Loucy (cell line): ENCODE data around the gene IL5.

Experiments used
- H2AFZ ChIP-seq: fragments of 200-600 bp; sonication (generic); 2 replicates; pipeline ENCODE4 v1.6.0; 2016; ENCODE audit warnings: antibody characterized with exemption, mild to moderate bottlenecking, low read length, moderate library complexity
- H3F3A ChIP-seq: fragments of 200-600 bp; 2 replicates; pipeline ENCODE4 v1.6.0; 2016; ENCODE audit warnings: antibody characterized with exemption, low read depth, mild to moderate bottlenecking
- H3K27me3 ChIP-seq: fragments of 200-600 bp; sonication (generic); 2 replicates; pipeline ENCODE4 v1.6.1; 2014; ENCODE audit warnings: low read length, mild to moderate bottlenecking; ENCODE audit not compliant: insufficient read depth, poor library complexity, severe bottlenecking
- H3K36me3 ChIP-seq: fragments of 200-600 bp; sonication (generic); 2 replicates; pipeline ENCODE4 v1.6.1; 2016; ENCODE audit warnings: low read length; ENCODE audit not compliant: insufficient read depth
- H3K4me1 ChIP-seq: fragments of 200-600 bp; sonication (generic); 2 replicates; pipeline ENCODE4 v1.5.1; 2014; ENCODE audit warnings: low read length, mild to moderate bottlenecking; ENCODE audit not compliant: insufficient read depth, poor library complexity, severe bottlenecking
- H3K4me2 ChIP-seq: fragments of 200-600 bp; sonication (generic); 2 replicates; pipeline ENCODE4 v1.6.0; 2014; ENCODE audit warnings: antibody characterized with exemption, low read length, low read depth, mild to moderate bottlenecking; ENCODE audit not compliant: poor library complexity, severe bottlenecking
- H3K4me3 ChIP-seq: fragments of 200-600 bp; sonication (generic); 2 replicates; pipeline ENCODE4 v1.5.1; 2014; ENCODE audit warnings: low read length, mild to moderate bottlenecking, mixed read lengths; ENCODE audit not compliant: poor library complexity, severe bottlenecking
- H3K79me2 ChIP-seq: fragments of 200-600 bp; sonication (generic); 2 replicates; pipeline ENCODE4 v1.6.1; 2014; ENCODE audit warnings: low read length; ENCODE audit not compliant: insufficient read depth
- H3K9ac ChIP-seq: fragments of 200-600 bp; sonication (generic); 2 replicates; pipeline ENCODE4 v1.6.0; 2014; ENCODE audit warnings: mild to moderate bottlenecking, low read depth, low read length, moderate library complexity; ENCODE audit not compliant: poor library complexity, severe bottlenecking
- H3K9me2 ChIP-seq: fragments of 200-600 bp; sonication (generic); replicated peaks from 2 replicates; pipeline ENCODE4 v1.6.1; 2016; ENCODE audit warnings: low read depth, low read length, mixed read lengths
- H3K9me3 ChIP-seq: fragments of 200-600 bp; sonication (generic); 2 replicates; pipeline ENCODE4 v1.6.1; 2014; ENCODE audit warnings: mild to moderate bottlenecking, antibody characterized with exemption, low read length, low read depth; ENCODE audit not compliant: insufficient read depth
- H4K20me1 ChIP-seq: fragments of 200-600 bp; sonication (generic); 2 replicates; pipeline ENCODE4 v1.6.0; 2014; ENCODE audit warnings: antibody characterized with exemption, low read length, mild to moderate bottlenecking; ENCODE audit not compliant: insufficient read depth, poor library complexity, severe bottlenecking
- CTCF ChIP-seq: fragments of 200-600 bp; sonication (generic); conservative IDR thresholded peaks from 2 replicates; pipeline ENCODE4 v1.5.1; 2014; ENCODE audit warnings: mild to moderate bottlenecking, antibody characterized with exemption, low read length
- EZH2phosphoT487 ChIP-seq: fragments of 200-600 bp; IDR thresholded peaks from 2 replicates; pipeline ENCODE4 v1.6.1; 2018; ENCODE audit warnings: antibody characterized with exemption, mild to moderate bottlenecking, moderate library complexity, borderline replicate concordance

IL5 gene

DNA sequence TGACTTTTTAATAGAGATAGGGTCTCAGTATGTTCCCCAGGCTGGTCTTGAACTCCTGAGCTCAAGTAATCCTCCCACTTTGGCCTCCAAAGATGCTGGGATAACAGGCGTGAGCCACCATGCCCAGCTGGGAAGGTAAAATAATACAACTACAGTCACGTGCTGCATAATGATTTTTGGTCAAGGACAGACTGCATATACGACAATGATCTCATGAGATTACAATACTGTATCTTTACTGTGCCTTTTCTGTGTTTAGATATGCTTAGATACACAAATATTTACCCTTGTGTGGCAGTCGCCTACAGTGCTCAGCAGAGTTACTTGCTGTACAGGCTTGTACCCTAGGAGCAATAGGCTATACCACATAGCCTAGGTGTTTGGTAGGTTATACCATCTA is 38.6 kb downstream of the IL5 start:
- H3K4me3 ChIP-seq = no peak overlapping the region
- TF ChIP-seq CTCF (no peak), EZH2phosphoT487 (no peak)
- peaks cover 14% of the 10 kb centered on the region for H3K4me1 ChIP-seq

DNA sequence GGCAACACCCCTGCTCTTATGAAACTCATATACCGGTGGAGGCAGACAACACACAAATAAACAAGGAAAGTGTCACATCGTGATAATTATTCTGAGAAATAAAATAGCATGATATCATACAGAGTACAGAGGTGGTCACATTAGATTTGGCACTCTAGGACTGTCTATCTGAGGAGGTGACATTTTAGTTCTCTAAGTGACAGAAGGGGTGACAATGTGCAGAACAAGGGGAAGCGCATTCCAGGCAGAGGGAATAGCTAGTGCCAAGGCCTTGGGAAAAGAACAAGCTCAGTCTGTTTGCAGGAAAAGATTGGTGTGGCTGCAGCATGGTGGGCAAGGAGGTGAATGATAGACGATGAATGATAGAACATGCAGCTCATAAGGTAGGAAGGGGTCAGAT is 40.1 kb downstream of the IL5 start:
- Histone ChIP-seq H3K4me3 (no peak overlapping the region), H3F3A (no peaks in the 10 kb centered on the region), H3K4me1 (peaks cover 22% of the 10 kb centered on the region), H2AFZ (no peak overlapping the region), H3K27me3 (no peaks in the 10 kb centered on the region), H3K9me3 (no peaks in the 10 kb centered on the region), H4K20me1 (no peaks in the 10 kb centered on the region), H3K79me2 (no peaks in the 10 kb centered on the region), H3K9ac (no peak overlapping the region), H3K36me3 (no peaks in the 10 kb centered on the region), H3K4me2 (no peak overlapping the region), H3K9me2 (no peaks in the 10 kb centered on the region)
- TF ChIP-seq EZH2phosphoT487 = no peak

More for the DNA sequence above, 38.6 kb downstream of the IL5 start:
- Histone ChIP-seq H4K20me1 (no peaks in the 10 kb centered on the region), H3K9me2 (no peaks in the 10 kb centered on the region), H3K9ac (no peak overlapping the region), H3F3A (no peaks in the 10 kb centered on the region), H3K4me2 (no peak overlapping the region), H3K36me3 (no peaks in the 10 kb centered on the region), H2AFZ (no peak overlapping the region), H3K79me2 (no peaks in the 10 kb centered on the region), H3K27me3 (no peaks in the 10 kb centered on the region), H3K9me3 (no peaks in the 10 kb centered on the region)

GRCh38 chr5:132501961-132502931 is 41.1 kb downstream of the IL5 start:
- no peaks in the 10 kb centered on the region for H3K36me3 ChIP-seq
- no peaks in the 10 kb centered on the region for H3K9me2 ChIP-seq
- peaks cover 32% of the 10 kb centered on the region for H3K4me1 ChIP-seq
- no peak overlapping the region for H3K4me2 ChIP-seq
- no peaks in the 10 kb centered on the region for H3F3A ChIP-seq
- H2AFZ ChIP-seq = no peak overlapping the region
- no peak overlapping the region for H3K4me3 ChIP-seq
- no peaks in the 10 kb centered on the region for H3K27me3 ChIP-seq
- H3K79me2 ChIP-seq = peaks cover 4% of the 10 kb centered on the region; the same call in 1 of the 2 replicates
- no peaks in the 10 kb centered on the region for H4K20me1 ChIP-seq
- no peaks in the 10 kb centered on the region for H3K9me3 ChIP-seq
- TF ChIP-seq CTCF (no peak), EZH2phosphoT487 (no peak)
- peak overlapping the region; percentile 31 for H3K9ac ChIP-seq

DNA sequence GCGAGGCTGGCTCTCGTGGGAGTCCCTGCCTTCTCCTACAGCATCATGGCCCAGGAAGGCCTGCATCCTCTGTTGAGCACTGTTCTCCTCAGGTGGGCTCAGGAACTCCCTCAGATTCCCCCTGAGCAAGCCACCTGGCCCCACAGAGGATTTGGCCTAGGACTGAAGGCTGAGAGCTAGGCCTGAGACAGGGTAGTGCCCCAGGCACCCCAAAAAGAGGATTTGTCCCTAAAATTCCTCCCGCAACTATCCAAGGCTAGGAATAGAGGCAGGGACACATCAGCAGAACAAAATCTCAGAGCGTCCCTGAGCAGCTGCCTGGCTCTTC is 41.7 kb downstream of the IL5 start:
- H3K4me2 ChIP-seq = peak overlapping the region; percentile 52
- H3F3A ChIP-seq = no peaks in the 10 kb centered on the region
- no peak overlapping the region for H3K4me3 ChIP-seq
- H3K9me3 ChIP-seq = no peaks in the 10 kb centered on the region
- H4K20me1 ChIP-seq = no peaks in the 10 kb centered on the region
- H3K9ac ChIP-seq = peak overlapping the region; percentile 31
- no peak overlapping the region for H2AFZ ChIP-seq
- H3K9me2 ChIP-seq = no peaks in the 10 kb centered on the region
- H3K79me2 ChIP-seq = peaks cover 7% of the 10 kb centered on the region; the same call in 1 of the 2 replicates
- TF ChIP-seq CTCF = no peak
- TF ChIP-seq EZH2phosphoT487 = no peak
- no peaks in the 10 kb centered on the region for H3K27me3 ChIP-seq
- no peaks in the 10 kb centered on the region for H3K36me3 ChIP-seq
- H3K4me1 ChIP-seq = peaks cover 35% of the 10 kb centered on the region
